IPS-18a (cell line): ENCODE results near the gene ZNF768.
A peak's percentile ranks its signal among the peaks of the same experiment; 100 is the strongest.

Experiments
- H3K27ac ChIP-seq: one replicate; pipeline ENCODE4 v1.5.1; 2013; ENCODE audit warnings: low read length
- H3K27me3 ChIP-seq: one replicate; pipeline ENCODE4 v1.6.1; 2013; ENCODE audit warnings: mild to moderate bottlenecking, low read length; ENCODE audit not compliant: control insufficient read depth, insufficient read depth
- H3K36me3 ChIP-seq: one replicate; pipeline ENCODE4 v1.6.1; 2013; ENCODE audit warnings: low read depth, low read length; ENCODE audit not compliant: control insufficient read depth
- H3K4me1 ChIP-seq: one replicate; pipeline ENCODE4 v1.6.1; 2013; ENCODE audit warnings: low read depth, low read length; ENCODE audit not compliant: control insufficient read depth
- H3K4me3 ChIP-seq: one replicate; pipeline ENCODE4 v1.5.1; 2013; ENCODE audit warnings: low read length
- H3K9ac ChIP-seq: one replicate; pipeline ENCODE4 v1.6.1; 2013; ENCODE audit warnings: mild to moderate bottlenecking, low read length, moderate library complexity
- H3K9me3 ChIP-seq: one replicate; pipeline ENCODE4 v1.6.1; 2013; ENCODE audit warnings: low read depth, low read length; ENCODE audit not compliant: control insufficient read depth

Gene ZNF768

GRCh38 chr16:30565526-30565925 is 39.2 kb upstream of the ZNF768 start:
- H3K4me1 ChIP-seq, result no peaks in the 10 kb centered on the region
- H3K4me3 ChIP-seq, result no peak overlapping the region
- H3K9me3 ChIP-seq, result no peaks in the 10 kb centered on the region
- no peaks in the 10 kb centered on the region for H3K27me3 ChIP-seq
- H3K36me3 ChIP-seq, result no peaks in the 10 kb centered on the region
- no peak overlapping the region for H3K27ac ChIP-seq
- no peak overlapping the region for H3K9ac ChIP-seq

GRCh38 chr16:30562021-30562420 is 35.7 kb upstream of the ZNF768 start:
- H3K27ac ChIP-seq, result no peak overlapping the region
- H3K27me3 ChIP-seq, result no peaks in the 10 kb centered on the region
- H3K4me1 ChIP-seq, result peaks cover 6% of the 10 kb centered on the region
- H3K36me3 ChIP-seq, result no peaks in the 10 kb centered on the region
- no peak overlapping the region for H3K4me3 ChIP-seq
- no peak overlapping the region for H3K9ac ChIP-seq
- no peaks in the 10 kb centered on the region for H3K9me3 ChIP-seq

- no peak overlapping the region for H3K27ac ChIP-seq
- no peak overlapping the region for H3K4me3 ChIP-seq
- H3K27me3 ChIP-seq, result no peaks in the 10 kb centered on the region
- H3K36me3 ChIP-seq, result no peaks in the 10 kb centered on the region
- H3K9me3 ChIP-seq, result no peaks in the 10 kb centered on the region
- no peak overlapping the region for H3K9ac ChIP-seq
- peaks cover 6% of the 10 kb centered on the region for H3K4me1 ChIP-seq
Measured at GRCh38 chr16:30561089-30561816, 34.9 kb upstream of the ZNF768 start.

- H3K36me3 ChIP-seq, result peaks cover 3% of the 10 kb centered on the region
- no peaks in the 10 kb centered on the region for H3K9me3 ChIP-seq
- no peak overlapping the region for H3K9ac ChIP-seq
- H3K4me3 ChIP-seq, result no peak overlapping the region
- H3K27me3 ChIP-seq, result no peaks in the 10 kb centered on the region
- no peak overlapping the region for H3K27ac ChIP-seq
- peaks cover 6% of the 10 kb centered on the region for H3K4me1 ChIP-seq
Measured at GRCh38 chr16:30559690-30560089, 33.3 kb upstream of the ZNF768 start.

DNA sequence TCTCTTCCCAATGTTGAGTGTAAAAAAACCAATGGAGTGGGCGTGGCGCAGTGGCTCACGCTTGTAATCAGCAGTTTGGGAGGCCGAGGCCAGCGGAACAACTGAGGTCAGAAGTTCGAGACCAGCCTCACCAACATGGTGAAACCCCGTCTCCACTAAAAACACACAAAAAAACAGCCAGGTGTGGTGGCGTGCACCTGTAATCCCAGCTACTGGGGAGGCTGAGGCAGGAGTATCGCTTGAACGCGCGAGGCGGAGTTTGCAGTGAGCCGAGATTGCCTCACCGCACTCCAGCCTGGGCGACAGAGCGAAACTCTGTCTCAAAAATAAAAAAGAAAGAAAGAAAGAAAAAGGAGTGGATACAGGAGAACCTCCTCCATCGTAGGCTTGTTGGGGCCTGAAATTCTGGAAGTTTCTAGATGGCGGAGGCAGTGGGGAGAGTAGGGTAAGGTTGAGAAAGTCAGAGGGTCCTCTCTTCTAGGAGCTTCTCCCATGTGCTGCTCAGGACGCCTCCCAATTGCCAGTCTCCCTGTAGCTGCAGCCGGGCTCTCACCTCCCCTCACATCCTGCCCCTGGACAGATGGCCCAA is 32.5 kb upstream of the ZNF768 start:
- peaks cover 6% of the 10 kb centered on the region for H3K4me1 ChIP-seq
- no peaks in the 10 kb centered on the region for H3K9me3 ChIP-seq
- H3K27ac ChIP-seq, result peak overlapping the region; percentile 88
- no peaks in the 10 kb centered on the region for H3K27me3 ChIP-seq
- H3K4me3 ChIP-seq, result peak overlapping the region; percentile 47
- H3K9ac ChIP-seq, result peak overlapping the region; percentile 63
- peaks cover 9% of the 10 kb centered on the region for H3K36me3 ChIP-seq

DNA sequence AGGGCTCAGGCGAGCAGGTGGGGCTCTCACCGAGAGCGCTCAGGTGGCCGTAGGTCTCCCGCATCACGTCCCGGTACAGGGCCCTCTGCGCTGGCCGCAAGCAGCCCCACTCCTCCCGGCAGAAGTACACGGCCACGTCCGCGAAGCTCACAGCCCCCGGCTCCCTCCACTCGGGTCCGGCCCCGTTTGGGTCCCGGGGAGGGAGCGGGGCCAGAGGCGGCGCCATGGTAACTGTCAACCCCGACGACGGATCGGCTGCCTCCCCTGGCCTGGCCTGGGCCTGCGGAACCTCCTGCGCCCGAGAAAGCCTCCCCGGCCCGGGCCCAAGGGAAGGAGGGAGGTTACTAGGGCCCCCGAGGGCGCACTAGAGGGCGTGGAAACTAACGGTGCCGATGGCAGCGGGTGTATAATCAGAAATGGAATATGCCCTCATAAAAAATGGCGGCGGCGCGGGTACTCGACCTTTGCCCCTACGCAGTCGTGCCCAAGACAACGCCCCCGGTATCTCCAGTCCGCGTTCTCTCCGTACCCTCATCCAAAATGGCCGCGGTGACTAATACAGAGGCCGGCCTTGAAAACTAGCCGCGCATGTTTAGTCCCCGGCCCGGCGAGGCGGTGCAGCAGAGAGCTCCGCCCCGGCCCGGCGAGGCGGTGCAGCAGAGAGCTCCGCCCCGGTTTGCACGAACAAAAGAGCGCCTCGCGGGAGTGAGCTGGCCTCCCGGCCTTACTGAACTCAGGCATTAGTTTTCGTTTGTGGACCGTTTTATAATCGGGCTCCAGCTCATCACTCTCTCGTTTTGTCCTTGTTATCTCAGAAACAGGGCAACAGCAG is 31.8 kb upstream of the ZNF768 start, which contains the start of gene ZNF764:
TSS of gene ZNF764 (minus strand) at position 418 of the 832 bp plus-strand sequence. CDS start at position 226, 192 bp downstream.
- H3K27ac ChIP-seq, result peak within 1 kb of the TSS; percentile 88

DNA sequence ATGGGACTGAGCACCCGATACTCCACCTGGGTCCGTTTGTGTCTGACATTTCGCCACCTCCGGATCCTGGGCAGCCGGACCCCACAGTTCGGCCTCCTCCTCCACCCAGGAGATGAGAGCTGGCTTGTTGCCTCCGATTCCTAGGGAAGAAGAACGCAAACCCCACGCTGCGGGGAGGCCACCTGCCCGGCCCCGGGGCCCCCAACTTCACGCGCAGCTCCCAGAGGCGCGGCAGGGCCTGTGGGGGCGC is 31.3 kb upstream of the ZNF768 start:
- H3K27ac ChIP-seq, result no peak overlapping the region
- H3K9ac ChIP-seq, result peak overlapping the region; percentile 86
- no peaks in the 10 kb centered on the region for H3K27me3 ChIP-seq
- H3K4me3 ChIP-seq, result peak overlapping the region; percentile 84
- H3K4me1 ChIP-seq, result peaks cover 6% of the 10 kb centered on the region
- H3K9me3 ChIP-seq, result no peaks in the 10 kb centered on the region
- H3K36me3 ChIP-seq, result peaks cover 10% of the 10 kb centered on the region

More for the DNA sequence above, 31.8 kb upstream of the ZNF768 start, which contains the start of gene ZNF764:
- Histone ChIP-seq H3K9me3 (no peaks in the 10 kb centered on the region), H3K4me1 (peaks cover 6% of the 10 kb centered on the region), H3K4me3 (peak within 1 kb of the TSS; percentile 84), H3K36me3 (peaks cover 10% of the 10 kb centered on the region), H3K27me3 (no peaks in the 10 kb centered on the region), H3K9ac (peak within 1 kb of the TSS; percentile 86)

GRCh38 chr16:30556125-30556473 is 29.7 kb upstream of the ZNF768 start:
- Histone ChIP-seq H3K4me1 (peaks cover 6% of the 10 kb centered on the region), H3K27ac (no peak overlapping the region), H3K36me3 (peaks cover 10% of the 10 kb centered on the region), H3K9me3 (no peaks in the 10 kb centered on the region), H3K9ac (no peak overlapping the region), H3K4me3 (no peak overlapping the region), H3K27me3 (no peaks in the 10 kb centered on the region)

DNA sequence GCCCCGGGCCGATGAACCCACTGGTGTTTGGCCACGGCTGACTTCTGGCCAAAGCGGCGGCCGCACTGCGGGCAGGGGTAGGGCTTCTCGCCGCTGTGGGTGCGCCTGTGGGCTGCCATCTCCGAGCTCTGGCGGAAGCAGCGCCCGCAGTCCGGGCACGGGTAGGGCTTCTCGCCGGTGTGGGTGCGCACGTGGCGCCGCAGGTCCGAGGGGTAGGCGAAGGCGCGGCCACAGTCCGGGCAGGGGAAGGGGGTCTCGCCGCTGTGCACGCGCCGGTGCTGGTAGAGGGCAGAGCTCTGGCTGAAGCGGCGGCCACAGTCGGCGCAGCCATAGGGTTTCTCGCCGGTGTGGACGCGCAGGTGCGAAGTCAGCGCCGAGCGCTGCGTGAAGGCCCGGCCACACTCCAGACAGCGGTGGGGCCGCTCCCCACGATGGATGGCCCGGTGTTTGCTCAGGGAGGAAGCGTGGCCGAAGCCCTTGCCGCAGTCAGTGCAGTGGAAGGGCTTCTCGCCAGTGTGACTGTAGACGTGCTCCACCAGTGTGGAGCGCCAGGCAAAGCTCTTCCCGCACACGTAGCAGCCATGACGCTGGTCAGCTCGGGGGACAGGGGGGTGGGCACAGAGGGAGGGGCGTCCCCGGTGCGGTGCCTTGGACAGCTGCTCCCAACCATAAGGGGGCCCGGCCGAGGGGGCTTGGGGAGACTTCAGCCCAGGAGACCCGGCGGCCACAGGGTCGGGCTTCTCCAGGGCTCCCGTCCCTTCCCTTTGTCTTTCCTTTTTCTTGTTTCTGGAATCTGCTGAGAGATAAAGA is 29.2 kb upstream of the ZNF768 start:
- Histone ChIP-seq H3K27ac (no peak overlapping the region), H3K9me3 (no peaks in the 10 kb centered on the region), H3K36me3 (peaks cover 10% of the 10 kb centered on the region), H3K4me1 (peaks cover 6% of the 10 kb centered on the region), H3K4me3 (no peak overlapping the region), H3K9ac (no peak overlapping the region), H3K27me3 (no peaks in the 10 kb centered on the region)

- H3K27ac ChIP-seq, result no peak overlapping the region
- H3K9ac ChIP-seq, result no peak overlapping the region
- no peaks in the 10 kb centered on the region for H3K9me3 ChIP-seq
- H3K4me1 ChIP-seq, result peaks cover 6% of the 10 kb centered on the region
- H3K36me3 ChIP-seq, result peaks cover 10% of the 10 kb centered on the region
- H3K27me3 ChIP-seq, result no peaks in the 10 kb centered on the region
- no peak overlapping the region for H3K4me3 ChIP-seq
Measured at GRCh38 chr16:30554557-30555314, 28.4 kb upstream of the ZNF768 start.
